IMR-90 (cell line): ENCODE data around the gene CETN2. TPM values are rescaled to one million over a fixed set of nuclear protein-coding genes. Genes with fewer than 3 reads are reported as not detected.

Experiments
- ATAC-seq: fragments of 200-7000 bp; cut with Tn5 transposase; 2 replicates; pipeline ENCODE4 v1.9.1; 2020; ENCODE audit warnings: low read depth, mild to moderate bottlenecking, moderate library complexity
- BruUV-seq: library from RNA; stranded (reverse); fragments of 400-500 nt; replicated peaks from 2 replicates; lab custom pipeline; 2021; lab: Mats Ljungman, UMichigan
- CTCF ChIA-PET: fragments of 300-600 bp; formaldehyde crosslinking; extraction: SDS; loops from one replicate; lab custom pipeline; 2021; ENCODE audit warnings: antibody characterized with exemption; lab: Yijun Ruan, JAX
- POLR2A ChIA-PET: fragments of 300-600 bp; sonication (Branson Sonifier 250); formaldehyde crosslinking; loops from one replicate; lab custom pipeline; 2022; ENCODE audit warnings: antibody characterized with exemption; ENCODE audit not compliant: unreplicated experiment; lab: Charles Lee
- DNase-seq: peaks from one replicate; pipeline ENCODE4 v3.0.0; 2013
- H2AFZ ChIP-seq: replicated peaks from 2 replicates; pipeline ENCODE3; 2013; ENCODE audit warnings: low read length, mild to moderate bottlenecking; ENCODE audit not compliant: poor library complexity
- H2AK5ac ChIP-seq: 2 replicates; pipeline ENCODE4 v1.6.1; 2013; ENCODE audit warnings: low read depth, low read length, inconsistent platforms
- H2AK9ac ChIP-seq: replicated peaks from 2 replicates; pipeline ENCODE3; 2013; ENCODE audit warnings: mild to moderate bottlenecking, low read depth, low read length, moderate library complexity; ENCODE audit not compliant: poor library complexity
- H2BK120ac ChIP-seq: 2 replicates; pipeline ENCODE4 v1.6.1; 2013; ENCODE audit warnings: low read depth, low read length, inconsistent platforms
- H2BK15ac ChIP-seq: 3 replicates; pipeline ENCODE4 v1.6.1; 2013; ENCODE audit warnings: low read depth, low read length, inconsistent platforms
- H2BK20ac ChIP-seq: 2 replicates; pipeline ENCODE4 v1.6.1; 2013; ENCODE audit warnings: low read depth, mild to moderate bottlenecking, inconsistent platforms, low read length, moderate library complexity
- H2BK5ac ChIP-seq: 2 replicates; pipeline ENCODE4 v1.6.1; 2013; ENCODE audit warnings: mild to moderate bottlenecking, low read depth, low read length, inconsistent platforms; ENCODE audit not compliant: poor library complexity, severe bottlenecking
- H3K14ac ChIP-seq: replicated peaks from 2 replicates; pipeline ENCODE4 v1.6.1; 2013; ENCODE audit warnings: low read depth, low read length, inconsistent platforms
- H3K18ac ChIP-seq: 2 replicates; pipeline ENCODE4 v1.6.1; 2013; ENCODE audit warnings: low read depth, low read length, control low read depth
- H3K23ac ChIP-seq: 2 replicates; pipeline ENCODE4 v1.6.1; 2013; ENCODE audit warnings: low read depth, low read length, inconsistent platforms
- H3K27ac ChIP-seq: 2 replicates; pipeline ENCODE4 v1.5.1; 2013; ENCODE audit warnings: mild to moderate bottlenecking, control low read depth, low read length; ENCODE audit not compliant: insufficient read depth
- H3K27me3 ChIP-seq: 2 replicates; pipeline ENCODE4 v1.6.1; 2013; ENCODE audit warnings: low read length; ENCODE audit not compliant: control insufficient read depth, insufficient read depth
- H3K36me3 ChIP-seq: 2 replicates; pipeline ENCODE4 v1.6.1; 2013; ENCODE audit warnings: low read length, mixed read lengths; ENCODE audit not compliant: control insufficient read depth, insufficient read depth
- H3K4ac ChIP-seq: 2 replicates; pipeline ENCODE4 v1.6.1; 2013; ENCODE audit warnings: low read depth, low read length, inconsistent platforms
- H3K4me1 ChIP-seq: 2 replicates; pipeline ENCODE4 v1.6.1; 2013; ENCODE audit warnings: low read length, mixed read lengths; ENCODE audit not compliant: control insufficient read depth, insufficient read depth
- H3K4me2 ChIP-seq: 2 replicates; pipeline ENCODE4 v1.6.1; 2013; ENCODE audit warnings: low read depth, mild to moderate bottlenecking, control low read depth, low read length, moderate library complexity
- H3K4me3 ChIP-seq: 2 replicates; pipeline ENCODE4 v1.5.1; 2013; ENCODE audit warnings: low read depth, mild to moderate bottlenecking, control low read depth, low read length, moderate library complexity; ENCODE audit not compliant: insufficient read depth
- H3K56ac ChIP-seq: 2 replicates; pipeline ENCODE4 v1.6.1; 2013; ENCODE audit warnings: low read length, inconsistent platforms; ENCODE audit not compliant: insufficient read depth; ENCODE audit errors: extremely low read depth
- H3K79me1 ChIP-seq, 2 experiments: 2 replicates each; pipeline ENCODE4 v1.6.1; 2013; ENCODE audit warnings: low read length in 2 of 2, inconsistent platforms in 1 of 2, low read depth in 1 of 2
- H3K9ac ChIP-seq: 2 replicates; pipeline ENCODE4 v1.6.1; 2013; ENCODE audit warnings: low read depth, low read length, control low read depth
- H3K9me1 ChIP-seq: 2 replicates; pipeline ENCODE4 v1.6.1; 2013; ENCODE audit warnings: low read length, inconsistent platforms; ENCODE audit not compliant: insufficient read depth
- H3K9me3 ChIP-seq: 2 replicates; pipeline ENCODE4 v1.6.1; 2013; ENCODE audit warnings: low read length; ENCODE audit not compliant: control insufficient read depth, insufficient read depth
- H4K20me1 ChIP-seq: 2 replicates; pipeline ENCODE4 v1.6.1; 2013; ENCODE audit warnings: low read length, inconsistent platforms; ENCODE audit not compliant: insufficient read depth
- H4K5ac ChIP-seq: 2 replicates; pipeline ENCODE4 v1.6.1; 2013; ENCODE audit warnings: mild to moderate bottlenecking, low read depth, low read length, control low read depth
- H4K8ac ChIP-seq, 2 experiments: 2 replicates each; pipeline ENCODE4 v1.6.1; 2013; ENCODE audit warnings: low read depth in 2 of 2, low read length in 2 of 2, control low read depth in 1 of 2, inconsistent platforms in 1 of 2
- H4K91ac ChIP-seq: 2 replicates; pipeline ENCODE4 v1.6.1; 2013; ENCODE audit warnings: low read depth, low read length, inconsistent platforms; ENCODE audit not compliant: insufficient read depth
- BHLHE40 ChIP-seq: fragments of 150-350 bp; IDR thresholded peaks from 2 replicates; pipeline ENCODE4 v1.6.1; 2016; ENCODE audit warnings: mild to moderate bottlenecking, low read depth, low read length
- CEBPB ChIP-seq: IDR thresholded peaks from 2 replicates; pipeline ENCODE4 v1.6.1; 2012; ENCODE audit warnings: low read depth, low read length, improper control_type of control experiment
- CHD1 ChIP-seq: IDR thresholded peaks from 2 replicates; pipeline ENCODE4 v1.6.1; 2012; ENCODE audit warnings: low read depth, low read length, improper control_type of control experiment
- ELK1 ChIP-seq: fragments of 150-350 bp; IDR thresholded peaks from 2 replicates; pipeline ENCODE4 v1.6.1; 2016; ENCODE audit warnings: low read depth, mild to moderate bottlenecking, low read length, moderate library complexity, borderline replicate concordance
- FOS ChIP-seq: fragments of 150-350 bp; IDR thresholded peaks from 2 replicates; pipeline ENCODE4 v1.6.1; 2016; ENCODE audit warnings: low read depth, low read length
- MAZ ChIP-seq: IDR thresholded peaks from 2 replicates; pipeline ENCODE4 v1.6.1; 2012; ENCODE audit warnings: low read depth, mild to moderate bottlenecking, low read length, improper control_type of control experiment, moderate library complexity, borderline replicate concordance
- MXI1 ChIP-seq: IDR thresholded peaks from 2 replicates; pipeline ENCODE4 v1.6.1; 2012; ENCODE audit warnings: low read depth, mild to moderate bottlenecking, low read length, moderate library complexity, borderline replicate concordance
- RAD21 ChIP-seq: IDR thresholded peaks from 2 replicates; pipeline ENCODE4 v1.6.1; 2012; ENCODE audit warnings: low read length, improper control_type of control experiment
- RCOR1 ChIP-seq: IDR thresholded peaks from 2 replicates; pipeline ENCODE4 v1.6.1; 2012; ENCODE audit warnings: mild to moderate bottlenecking, low read length, improper control_type of control experiment; ENCODE audit not compliant: insufficient replicate concordance
- SMC3 ChIP-seq: fragments of 150-350 bp; IDR thresholded peaks from 2 replicates; pipeline ENCODE4 v1.6.1; 2016; ENCODE audit warnings: low read depth, mild to moderate bottlenecking, antibody characterized with exemption, low read length, moderate library complexity
- WGBS, 2 experiments: methylation state at CpG; one replicate each; pipeline versions ENCODE4 v1.1.5 to v1.1.7; 2013; ENCODE audit warnings: missing lambda C conversion rate in 2 of 2; ENCODE audit not compliant: insufficient read length in 1 of 2; ENCODE audit errors: extremely low coverage in 2 of 2; 5-methylcytosine and 5-hydroxymethylcytosine counted together
- dilution Hi-C: fragments of 300-500 bp; cut with HindIII; formaldehyde crosslinking; loops from one replicate; pipeline ENCODE4 v1.14.3; 2018; ENCODE audit warnings: low sequenced_read_pairs; ENCODE audit not compliant: unreplicated experiment
- in situ Hi-C: fragments of 300-500 bp; cut with MboI; formaldehyde crosslinking; loops from 3 replicates; pipeline ENCODE4 v1.14.3; 2019; ENCODE audit warnings: low sequenced_read_pairs, inconsistent platforms, mixed read lengths
- intact Hi-C: fragments of 100-400 bp; cut with micrococcal nuclease; formaldehyde crosslinking; loops from 2 replicates; pipeline ENCODE4 v1.10.0; 2022
- polyA plus RNA-seq, 3 experiments: library from polyadenylated mRNA; depleted of rRNA; stranded (reverse); fragments of >200 nt; gene quantifications; 2 replicates each; pipeline ENCODE4 v1.2.3, GENCODE V29; 2012; ENCODE audit warnings: low replicate concordance in 1 of 3
- total RNA-seq: library from RNA; depleted of rRNA; stranded (reverse); fragments of >200 nt; gene quantifications from 2 replicates; pipeline ENCODE4 v1.2.3, GENCODE V29; 2012

CETN2 gene
- total and polyA plus RNA-seq, 2 of the 4 experiments (the other 2 are of a cell fraction), result 15.8 to 34.0 TPM

DNA sequence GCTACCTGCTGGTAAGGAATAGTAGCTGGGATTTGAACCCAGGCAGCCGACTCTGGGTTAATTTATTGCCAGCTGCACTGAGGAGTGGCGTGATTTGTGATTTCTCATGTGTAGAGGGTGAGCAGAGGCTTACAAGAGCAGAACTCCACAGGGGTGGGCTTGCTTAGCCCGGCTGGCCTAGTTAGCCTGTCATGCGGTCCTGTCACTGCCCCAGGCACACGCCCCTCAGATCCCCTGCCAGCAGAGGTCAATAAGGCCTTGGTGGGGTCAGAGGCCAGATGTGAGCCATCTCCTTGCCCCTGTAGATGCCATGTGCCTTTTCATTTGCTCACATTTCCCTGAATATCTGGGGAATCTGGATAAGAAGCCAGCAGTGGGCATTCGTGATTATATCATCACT is 13.7 kb upstream of the CETN2 start:
- no peak overlapping the region for H2BK5ac ChIP-seq
- no peak overlapping the region for H3K4ac ChIP-seq
- intact Hi-C loops, result no loop called here
- BruUV-seq, result no TSS peak
- H3K4me3 ChIP-seq, result no peak overlapping the region
- H2BK20ac ChIP-seq, result no peak overlapping the region
- no peak overlapping the region for H4K5ac ChIP-seq
- no peak overlapping the region for H3K18ac ChIP-seq
- no peaks in the 10 kb centered on the region for H3K27me3 ChIP-seq
- POLR2A ChIA-PET, result no interaction called here
- no peak overlapping the region for H2BK120ac ChIP-seq
- H3K9me3 ChIP-seq, result no peaks in the 10 kb centered on the region
- H2AK9ac ChIP-seq, result no peak overlapping the region
- no peak for TF ChIP-seq FOS
- TF ChIP-seq RCOR1, result no peak
- TF ChIP-seq MAZ, result no peak
- no peak for TF ChIP-seq MXI1
- TF ChIP-seq ELK1, result no peak
- no peak for TF ChIP-seq SMC3
- no peak for TF ChIP-seq RAD21
- no peak for TF ChIP-seq CHD1
- no peak for TF ChIP-seq BHLHE40
- TF ChIP-seq CEBPB, result no peak
- no peak for ATAC-seq
- H4K91ac ChIP-seq, result no peak overlapping the region
- H3K36me3 ChIP-seq, result no peaks in the 10 kb centered on the region; the same call in 1 of the 2 replicates
- no peak overlapping the region for H3K14ac ChIP-seq
- no peak overlapping the region for H2AFZ ChIP-seq
- no peak overlapping the region for H2AK5ac ChIP-seq
- H3K9ac ChIP-seq, result no peak overlapping the region
- no peaks in the 10 kb centered on the region for H3K4me1 ChIP-seq
- no peak overlapping the region for H3K56ac ChIP-seq
- no peak overlapping the region for H3K4me2 ChIP-seq
- 30% methylated on average over 2 of the region's 6 CpGs; no CpG with 5 or more reads in 1 of the 2 experiments for WGBS, 2 experiments
- dilution Hi-C loops, result no loop called here
- H3K9me1 ChIP-seq, result no peaks in the 10 kb centered on the region
- no peaks in the 10 kb centered on the region for H4K20me1 ChIP-seq
- H4K8ac ChIP-seq, result no peak overlapping the region
- H3K27ac ChIP-seq, result no peak overlapping the region
- H3K23ac ChIP-seq, result no peak overlapping the region
- H3K79me1 ChIP-seq, result peaks cover 11 to 15% of the 10 kb centered on the region in 2 experiments; a peak in 2 of 4 replicates
- CTCF ChIA-PET, result no interaction called here
- in situ Hi-C loops, result no loop called here
- no peak for DNase-seq
- H2BK15ac ChIP-seq, result no peak overlapping the region
